Measurements from ENCODE around the gene PPFIBP1. TPM values are rescaled to one million over a fixed set of nuclear protein-coding genes. Genes with fewer than 3 reads are reported as not detected.
A peak's percentile ranks its signal among the peaks of the same experiment; 100 is the strongest.
"Not testable (repeated sequence)": the region's sequence is repeated elsewhere in the genome, so short reads cannot be mapped to it uniquely, and the experiment has no call there.

The PPFIBP1 gene
- total and polyA plus RNA-seq, 8 donors, result 82.8 to 126 (median 96.7) TPM

- no peak for TF ChIP-seq CTCF (IDR thresholded peaks at IDR 0.05)
- Histone ChIP-seq H3K27ac (no peak overlapping the region), H3K9me3 (no peaks in the 10 kb centered on the region), H3K27me3 (no peaks in the 10 kb centered on the region), H3K36me3 (no peaks in the 10 kb centered on the region), H3K4me3 (no peak overlapping the region), H3K4me1 (peaks cover 8 to 28% of the 10 kb centered on the region in 2 donors)
- DNase-seq, result no peak
- intact Hi-C loops (cut with DNase I), result no loop called here
- ATAC-seq, result no peak
These were observed 65.4 kb downstream of the PPFIBP1 start for GRCh38 chr12:27589419-27589818.

- peaks cover 8 to 14% of the 10 kb centered on the region in 2 donors for H3K4me1 ChIP-seq
- intact Hi-C loops (cut with DNase I); ATAC-seq; H3K36me3 ChIP-seq; H3K4me3 ChIP-seq; H3K27ac ChIP-seq; H3K9me3 ChIP-seq; H3K27me3 ChIP-seq; DNase-seq: not testable (repeated sequence)
These were observed 67.7 kb downstream of the PPFIBP1 start for GRCh38 chr12:27591698-27592097.

GRCh38 chr12:27592548-27592947 lies 68.5 kb downstream of the PPFIBP1 start:
- ATAC-seq (peak; percentile 70), DNase-seq (peak in 3 of 4 donors; percentile 36 to 80 (median 51))
- Histone ChIP-seq H3K36me3 (no peaks in the 10 kb centered on the region), H3K4me3 (no peak overlapping the region), H3K4me1 (peaks cover 8 to 14% of the 10 kb centered on the region in 2 donors), H3K27ac (peak overlapping the region in 1 of 2 donors; percentile 48), H3K9me3 (no peaks in the 10 kb centered on the region), H3K27me3 (no peaks in the 10 kb centered on the region)
- no peak for TF ChIP-seq CTCF (IDR thresholded peaks at IDR 0.05)
- intact Hi-C loops (cut with DNase I), result no loop called here

- DNase-seq (no peak), ATAC-seq (no peak)
- no peaks in the 10 kb centered on the region for H3K9me3 ChIP-seq
- intact Hi-C loops (cut with DNase I), result no loop called here
- H3K27ac ChIP-seq, result no peak overlapping the region
- peaks cover 5 to 7% of the 10 kb centered on the region in 2 donors for H3K4me1 ChIP-seq
- H3K4me3 ChIP-seq, result no peak overlapping the region
- H3K36me3 ChIP-seq, result no peaks in the 10 kb centered on the region
- no peaks in the 10 kb centered on the region for H3K27me3 ChIP-seq
- TF ChIP-seq CTCF (IDR thresholded peaks at IDR 0.05), result no peak
These were observed 69.3 kb downstream of the PPFIBP1 start for GRCh38 chr12:27593266-27593665.

DNA sequence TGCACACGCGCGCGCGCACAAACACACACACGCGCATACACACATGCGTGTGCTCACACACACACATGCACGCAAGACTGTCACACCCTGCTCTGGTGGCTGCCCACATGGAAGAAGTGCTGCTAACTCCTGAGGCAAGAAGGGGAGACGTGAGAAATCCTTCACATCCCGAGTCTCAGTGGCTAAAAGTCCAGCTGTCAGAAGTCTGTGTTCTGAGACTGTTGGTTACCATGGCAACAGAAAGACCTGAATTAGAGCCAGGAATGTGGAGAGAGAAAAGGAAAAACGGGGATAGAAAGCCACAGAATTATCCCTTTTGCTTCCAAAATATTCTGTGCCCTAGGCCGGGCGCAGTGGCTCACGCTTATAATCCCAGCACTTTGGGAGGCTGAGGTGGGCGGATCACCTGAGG lies 71.2 kb downstream of the PPFIBP1 start:
- no peaks in the 10 kb centered on the region for H3K9me3 ChIP-seq
- intact Hi-C loops (cut with DNase I), result no loop called here
- H3K27me3 ChIP-seq, result no peaks in the 10 kb centered on the region
- H3K27ac ChIP-seq, result peak overlapping the region; percentile 37 to 39
- DNase-seq (peak in 2 of 4 donors; percentile 88 to 93), ATAC-seq (peak; percentile 43)
- peaks cover 0 to 4% of the 10 kb centered on the region in 2 donors for H3K4me1 ChIP-seq
- TF ChIP-seq CTCF (IDR thresholded peaks at IDR 0.05), result no peak
- H3K4me3 ChIP-seq, result no peak overlapping the region
- H3K36me3 ChIP-seq, result no peaks in the 10 kb centered on the region

GRCh38 chr12:27598866-27599265 lies 74.9 kb downstream of the PPFIBP1 start:
- DNase-seq, result peak in 1 of 4 donors; percentile 46
- ATAC-seq; H3K27me3 ChIP-seq; intact Hi-C loops (cut with DNase I); H3K4me1 ChIP-seq; H3K4me3 ChIP-seq; H3K36me3 ChIP-seq; H3K27ac ChIP-seq; H3K9me3 ChIP-seq: not testable (repeated sequence)

DNA sequence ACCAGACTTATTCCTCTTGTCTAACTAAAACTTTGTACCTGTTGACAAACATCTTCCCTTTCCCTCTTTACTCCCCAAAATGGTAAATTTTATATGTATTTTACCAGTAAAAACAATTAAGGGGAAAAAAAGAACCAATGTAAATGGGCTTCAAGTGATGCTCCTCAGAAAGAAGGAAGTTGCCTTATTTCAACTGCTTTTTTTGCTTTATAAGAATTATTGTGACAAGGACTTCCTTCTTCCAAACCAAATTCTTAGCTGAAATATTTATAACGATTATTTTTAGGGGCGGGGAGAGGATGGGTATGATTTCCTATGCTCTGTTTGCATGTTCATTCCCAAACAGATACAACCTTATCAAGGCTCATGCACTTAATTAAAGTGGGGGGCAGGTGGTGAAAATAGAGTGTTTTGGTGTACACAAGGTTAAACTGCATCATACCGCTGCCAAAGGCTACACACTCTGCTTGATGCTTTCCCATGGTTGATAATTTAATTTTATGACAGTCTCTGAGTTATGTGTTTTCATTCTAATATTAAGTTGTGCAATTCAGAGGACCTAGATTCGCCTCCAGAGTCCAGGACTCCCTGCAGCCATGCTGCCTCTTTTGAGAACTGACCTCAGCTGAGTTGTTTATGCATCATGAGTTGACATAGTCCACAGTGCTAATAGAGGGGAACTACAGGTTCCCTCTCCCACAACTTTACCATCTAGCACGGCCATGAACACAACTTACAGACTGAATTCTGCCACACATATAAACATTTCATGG lies 77.2 kb downstream of the PPFIBP1 start:
- H3K27ac ChIP-seq; H3K27me3 ChIP-seq; intact Hi-C loops (cut with DNase I); H3K9me3 ChIP-seq; H3K4me1 ChIP-seq; ATAC-seq; H3K4me3 ChIP-seq; H3K36me3 ChIP-seq; DNase-seq: not testable (repeated sequence)
